GM12864 (cell line): ENCODE data around the gene BTBD2.

Source experiments
- DNase-seq: peaks from one replicate; pipeline ENCODE4 v3.0.0-alpha.2; 2011; ENCODE audit warnings: low read depth
- H3K4me3 ChIP-seq: 2 replicates; pipeline ENCODE4 v1.5.1; 2011; ENCODE audit warnings: mild to moderate bottlenecking, low read depth, low read length, control low read depth
- CTCF ChIP-seq: IDR thresholded peaks from 2 replicates; pipeline ENCODE4 v1.5.1; 2011; ENCODE audit warnings: low read depth, mild to moderate bottlenecking, moderate library complexity, low read length, control low read depth, inconsistent platforms; ENCODE audit errors: missing control alignments

Gene BTBD2

GRCh38 chr19:1986357-1987162 lies 29.0 kb downstream of the BTBD2 start:
- no peak for TF ChIP-seq CTCF
- no peak overlapping the region for H3K4me3 ChIP-seq
- no peak for DNase-seq

GRCh38 chr19:1985588-1986356 lies 29.7 kb downstream of the BTBD2 start:
- H3K4me3 ChIP-seq = no peak overlapping the region
- no peak for DNase-seq
- no peak for TF ChIP-seq CTCF

- TF ChIP-seq CTCF = no peak
- H3K4me3 ChIP-seq = no peak overlapping the region
- DNase-seq = no peak
Measured at GRCh38 chr19:1984357-1984756, 31.2 kb downstream of the BTBD2 start.

GRCh38 chr19:1981253-1981652 lies 34.3 kb downstream of the BTBD2 start:
- no peak overlapping the region for H3K4me3 ChIP-seq
- no peak for DNase-seq
- TF ChIP-seq CTCF = no peak

GRCh38 chr19:1980809-1981181 lies 34.7 kb downstream of the BTBD2 start:
- DNase-seq = no peak
- H3K4me3 ChIP-seq = no peak overlapping the region
- no peak for TF ChIP-seq CTCF

GRCh38 chr19:1980091-1980808 lies 35.3 kb downstream of the BTBD2 start:
- no peak for DNase-seq
- H3K4me3 ChIP-seq = no peak overlapping the region
- no peak for TF ChIP-seq CTCF
